HG03045 (cell line): Measurements from ENCODE around the gene ASCL4.

Experiments
- ATAC-seq: cut with Tn5 transposase; IDR thresholded peaks from one replicate; pipeline ENCODE4 v1.9.1; 2021; ENCODE audit warnings: mild to moderate bottlenecking, moderate library complexity; ENCODE audit not compliant: unreplicated experiment

ASCL4 gene

GRCh38 chr12:107778383-107779025 lies 4.0 kb downstream of the ASCL4 start:
- no peak for ATAC-seq

- ATAC-seq: peak; percentile 70
Observed at GRCh38 chr12:107779077-107779831, 4.8 kb downstream of the ASCL4 start.

- no peak for ATAC-seq
Observed at GRCh38 chr12:107780298-107780697, 5.8 kb downstream of the ASCL4 start.

- no peak for ATAC-seq
Observed at GRCh38 chr12:107782067-107782466, 7.6 kb downstream of the ASCL4 start.

GRCh38 chr12:107783406-107784376 lies 9.2 kb downstream of the ASCL4 start:
- peak; percentile 53 for ATAC-seq

- ATAC-seq: no peak
Observed at GRCh38 chr12:107788281-107788680, 13.8 kb downstream of the ASCL4 start.

GRCh38 chr12:107788690-107789458 lies 14.4 kb downstream of the ASCL4 start:
- no peak for ATAC-seq

GRCh38 chr12:107791465-107792089 lies 17.1 kb downstream of the ASCL4 start:
- no peak for ATAC-seq

- no peak for ATAC-seq
Observed at GRCh38 chr12:107794451-107794850, 19.9 kb downstream of the ASCL4 start.

- no peak for ATAC-seq
Observed at GRCh38 chr12:107798580-107798979, 24.1 kb downstream of the ASCL4 start.

GRCh38 chr12:107801150-107801549 lies 26.6 kb downstream of the ASCL4 start:
- no peak for ATAC-seq

GRCh38 chr12:107803092-107803491 lies 28.6 kb downstream of the ASCL4 start:
- no peak for ATAC-seq

- ATAC-seq: no peak
Observed at GRCh38 chr12:107805488-107806180, 31.1 kb downstream of the ASCL4 start.

- no peak for ATAC-seq
Observed at GRCh38 chr12:107807471-107808150, 33.1 kb downstream of the ASCL4 start.

GRCh38 chr12:107817250-107817649 lies 42.7 kb downstream of the ASCL4 start:
- ATAC-seq: no peak

GRCh38 chr12:107818984-107819383 lies 44.5 kb downstream of the ASCL4 start:
- no peak for ATAC-seq

GRCh38 chr12:107822356-107822755 lies 47.9 kb downstream of the ASCL4 start:
- ATAC-seq: no peak
